C1 segment of cervical spinal cord (tissue), 14 donors: ENCODE data around the gene AUNIP.

Experiments
- DNase-seq, 14 donors: peaks; one replicate each; lab custom pipeline; 2025; lab: John Stamatoyannopoulos, UW

Gene AUNIP

GRCh38 chr1:25889470-25889869 lies 30.2 kb upstream of the AUNIP start:
- DNase-seq, result no peak

GRCh38 chr1:25888426-25888987 lies 29.2 kb upstream of the AUNIP start:
- no peak for DNase-seq

GRCh38 chr1:25885602-25886001 lies 26.3 kb upstream of the AUNIP start:
- no peak for DNase-seq

- DNase-seq, result no peak
These were observed 22.0 kb upstream of the AUNIP start for GRCh38 chr1:25881266-25881665.

GRCh38 chr1:25880518-25880917 lies 21.3 kb upstream of the AUNIP start:
- no peak for DNase-seq

- no peak for DNase-seq
These were observed 20.4 kb upstream of the AUNIP start for GRCh38 chr1:25879675-25880074.

GRCh38 chr1:25878690-25879089 lies 19.4 kb upstream of the AUNIP start:
- no peak for DNase-seq

GRCh38 chr1:25877155-25877554 lies 17.9 kb upstream of the AUNIP start:
- no peak for DNase-seq

GRCh38 chr1:25876693-25877077 lies 17.4 kb upstream of the AUNIP start:
- DNase-seq, result no peak

- DNase-seq, result no peak
These were observed 16.8 kb upstream of the AUNIP start for GRCh38 chr1:25875856-25876692.

GRCh38 chr1:25875154-25875855 lies 16.0 kb upstream of the AUNIP start, which contains the start of gene PAQR7:
Gene PAQR7 (minus strand): TSS chr1:25875708. CDS start chr1:25863839, 11,869 bp downstream.
- peak in 12 of 14 donors; percentile 35 to 81 (median 66) for DNase-seq

- peak in 1 of 14 donors; percentile 19 for DNase-seq
These were observed 15.4 kb upstream of the AUNIP start for GRCh38 chr1:25874635-25875153.

GRCh38 chr1:25874209-25874608 lies 15.0 kb upstream of the AUNIP start:
- no peak for DNase-seq

GRCh38 chr1:25873120-25873519 lies 13.9 kb upstream of the AUNIP start:
- peak in 1 of 14 donors; percentile 31 for DNase-seq

GRCh38 chr1:25872713-25873112 lies 13.5 kb upstream of the AUNIP start:
- DNase-seq, result no peak

GRCh38 chr1:25871704-25872494 lies 12.6 kb upstream of the AUNIP start:
- DNase-seq, result no peak

- DNase-seq, result no peak
These were observed 11.9 kb upstream of the AUNIP start for GRCh38 chr1:25871086-25871703.

GRCh38 chr1:25870614-25871013 lies 11.4 kb upstream of the AUNIP start:
- no peak for DNase-seq

- DNase-seq, result no peak
These were observed 10.8 kb upstream of the AUNIP start for GRCh38 chr1:25869909-25870606.

- no peak for DNase-seq
These were observed 8.1 kb upstream of the AUNIP start for GRCh38 chr1:25867210-25867991.
